Breast epithelium (tissue), 4 donors: ENCODE results near the gene MYLK. TPM values are rescaled to one million over a fixed set of nuclear protein-coding genes. Genes with fewer than 3 reads are reported as not detected.

Source experiments
- DNase-seq, 2 donors: peaks; one replicate each; pipeline ENCODE4 v3.0.0-alpha.2; 2019; ENCODE audit warnings: low spot score in 2 of 2
- H3K27ac ChIP-seq, 2 donors: fragments of 200-600 bp; sonication (generic) in 1 of 2; one replicate each; pipeline ENCODE4 v1.5.1; 2016 to 2019; ENCODE audit warnings: mild to moderate bottlenecking in 1 of 2
- H3K27me3 ChIP-seq, 2 donors: fragments of 200-600 bp; sonication (generic) in 1 of 2; one replicate each; pipeline versions ENCODE4 v1.5.1 to v1.6.0; 2017 to 2019; ENCODE audit warnings: control low read depth in 1 of 2, mild to moderate bottlenecking in 1 of 2
- H3K36me3 ChIP-seq: fragments of 200-600 bp; one replicate; pipeline ENCODE4 v1.5.1; 2019
- H3K4me1 ChIP-seq, 2 donors: fragments of 200-600 bp; sonication (generic); one replicate each; pipeline ENCODE4 v1.5.1; 2016 to 2019; ENCODE audit warnings: control low read depth in 1 of 2
- H3K4me3 ChIP-seq, 3 donors: fragments of 200-600 bp; sonication (generic); 1 replicate in 2 of 3; 2 replicates in 1 of 3; pipeline ENCODE4 v1.5.1; 2016 to 2019; ENCODE audit warnings: mild to moderate bottlenecking in 3 of 3, moderate library complexity in 2 of 3
- H3K9me3 ChIP-seq, 2 donors: fragments of 200-600 bp; sonication (generic) in 1 of 2; one replicate each; pipeline ENCODE4 v1.5.1; 2016 to 2019; ENCODE audit warnings: control low read depth in 1 of 2
- CTCF ChIP-seq, 3 donors: fragments of 450-650 bp; IDR thresholded peaks; one replicate each; pipeline ENCODE4 v1.5.1; 2016 to 2017; ENCODE audit warnings: antibody characterized with exemption in 3 of 3, mild to moderate bottlenecking in 3 of 3, moderate library complexity in 3 of 3
- POLR2A ChIP-seq: fragments of 450-650 bp; IDR thresholded peaks from one replicate; pipeline ENCODE4 v1.6.1; 2016; ENCODE audit warnings: antibody characterized with exemption, mild to moderate bottlenecking, moderate library complexity
- POLR2AphosphoS5 ChIP-seq, 3 donors: sonication (generic); formaldehyde crosslinking; IDR thresholded peaks; one replicate each; pipeline ENCODE4 v1.6.1; 2017; ENCODE audit warnings: antibody characterized with exemption in 3 of 3
- intact Hi-C: fragments of 100-400 bp; cut with DNase I; formaldehyde crosslinking; loops from one replicate; pipeline ENCODE4 v1.15.1; 2023; ENCODE audit warnings: low total_unique reads
- total RNA-seq, 3 donors: library from RNA; depleted of rRNA; stranded (reverse); fragments of >200 nt; gene quantifications; one replicate each; pipeline ENCODE4 v1.1.0, GENCODE V29; 2016

MYLK gene
- total RNA-seq, 3 donors from 2014 or later: 87.2 to 188 (median 181) TPM

GRCh38 chr3:123689831-123690230 lies 194.3 kb downstream of the MYLK start:
- no peak for DNase-seq
- Histone ChIP-seq H3K27ac (peak overlapping the region in 1 of 2 donors; percentile 72), H3K27me3 (no peaks in the 10 kb centered on the region), H3K4me3 (no peak overlapping the region), H3K4me1 (peaks cover 6 to 7% of the 10 kb centered on the region in 2 donors), H3K36me3 (no peaks in the 10 kb centered on the region), H3K9me3 (no peaks in the 10 kb centered on the region)
- intact Hi-C loops: no loop called here
- TF ChIP-seq POLR2A: no peak
- no peak for TF ChIP-seq POLR2AphosphoS5 (IDR thresholded peaks at IDR 0.05)
- no peak for TF ChIP-seq CTCF (IDR thresholded peaks at IDR 0.05)

- Histone ChIP-seq H3K4me1 (no peaks in the 10 kb centered on the region), H3K9me3 (no peaks in the 10 kb centered on the region), H3K36me3 (no peaks in the 10 kb centered on the region), H3K4me3 (no peak overlapping the region), H3K27me3 (no peaks in the 10 kb centered on the region), H3K27ac (peak overlapping the region; percentile 44 to 72)
- no peak for DNase-seq
- TF ChIP-seq CTCF (IDR thresholded peaks at IDR 0.05) (no peak), POLR2A (no peak), POLR2AphosphoS5 (IDR thresholded peaks at IDR 0.05) (no peak)
- intact Hi-C loops: no loop called here
Observed at GRCh38 chr3:123688241-123688747, 195.8 kb downstream of the MYLK start.

- no peaks in the 10 kb centered on the region for H3K4me1 ChIP-seq
- no peak overlapping the region for H3K4me3 ChIP-seq
- no peaks in the 10 kb centered on the region for H3K9me3 ChIP-seq
- intact Hi-C loops: no loop called here
- peak overlapping the region; percentile 48 to 69 for H3K27ac ChIP-seq
- H3K27me3 ChIP-seq: no peaks in the 10 kb centered on the region
- H3K36me3 ChIP-seq: no peaks in the 10 kb centered on the region
- no peak for DNase-seq
- TF ChIP-seq POLR2A: no peak
- TF ChIP-seq CTCF (IDR thresholded peaks at IDR 0.05): no peak
- TF ChIP-seq POLR2AphosphoS5 (IDR thresholded peaks at IDR 0.05): no peak
Observed at GRCh38 chr3:123687286-123687685, 196.8 kb downstream of the MYLK start.

- Histone ChIP-seq H3K36me3 (no peaks in the 10 kb centered on the region), H3K4me1 (no peaks in the 10 kb centered on the region), H3K27me3 (no peaks in the 10 kb centered on the region), H3K27ac (peak overlapping the region; percentile 32 to 48), H3K9me3 (no peaks in the 10 kb centered on the region), H3K4me3 (no peak overlapping the region)
- no peak for DNase-seq
- TF ChIP-seq CTCF (IDR thresholded peaks at IDR 0.05) (no peak), POLR2AphosphoS5 (IDR thresholded peaks at IDR 0.05) (no peak), POLR2A (no peak)
- intact Hi-C loops: no loop called here
Observed at GRCh38 chr3:123686251-123686650, 197.9 kb downstream of the MYLK start.

GRCh38 chr3:123685780-123686179 lies 198.4 kb downstream of the MYLK start:
- no peak overlapping the region for H3K4me3 ChIP-seq
- no peaks in the 10 kb centered on the region for H3K9me3 ChIP-seq
- no peak for DNase-seq
- no peaks in the 10 kb centered on the region for H3K36me3 ChIP-seq
- TF ChIP-seq POLR2AphosphoS5 (IDR thresholded peaks at IDR 0.05): no peak
- TF ChIP-seq CTCF (IDR thresholded peaks at IDR 0.05): no peak
- no peak for TF ChIP-seq POLR2A
- intact Hi-C loops: no loop called here
- no peaks in the 10 kb centered on the region for H3K27me3 ChIP-seq
- H3K27ac ChIP-seq: peak overlapping the region; percentile 32 to 48
- no peaks in the 10 kb centered on the region for H3K4me1 ChIP-seq
